SK-MEL-5 (cell line): ENCODE data around the gene MLLT10. TPM values are rescaled to one million over a fixed set of nuclear protein-coding genes. Genes with fewer than 3 reads are reported as not detected.

Experiments used
- DNase-seq: peaks from one replicate; pipeline ENCODE4 v3.0.0-alpha.2; 2016; ENCODE audit warnings: low read depth, low spot score
- in situ Hi-C: cut with HindIII; loops from 2 replicates; pipeline ENCODE4 v1.10.0; 2016; ENCODE audit warnings: low sequenced_read_pairs, high pct_unique_total_duplicates, low pct_unique_long_range_greater_than_20kb
- total RNA-seq: library from RNA; depleted of rRNA; stranded (reverse); fragments of >200 nt; shearing (Covaris generic); gene quantifications from 2 replicates; pipeline ENCODE4 v1.2.3, GENCODE V29; 2014

The MLLT10 gene
- total RNA-seq, 1 experiment from 2014 or later, result 24.8 TPM

DNA sequence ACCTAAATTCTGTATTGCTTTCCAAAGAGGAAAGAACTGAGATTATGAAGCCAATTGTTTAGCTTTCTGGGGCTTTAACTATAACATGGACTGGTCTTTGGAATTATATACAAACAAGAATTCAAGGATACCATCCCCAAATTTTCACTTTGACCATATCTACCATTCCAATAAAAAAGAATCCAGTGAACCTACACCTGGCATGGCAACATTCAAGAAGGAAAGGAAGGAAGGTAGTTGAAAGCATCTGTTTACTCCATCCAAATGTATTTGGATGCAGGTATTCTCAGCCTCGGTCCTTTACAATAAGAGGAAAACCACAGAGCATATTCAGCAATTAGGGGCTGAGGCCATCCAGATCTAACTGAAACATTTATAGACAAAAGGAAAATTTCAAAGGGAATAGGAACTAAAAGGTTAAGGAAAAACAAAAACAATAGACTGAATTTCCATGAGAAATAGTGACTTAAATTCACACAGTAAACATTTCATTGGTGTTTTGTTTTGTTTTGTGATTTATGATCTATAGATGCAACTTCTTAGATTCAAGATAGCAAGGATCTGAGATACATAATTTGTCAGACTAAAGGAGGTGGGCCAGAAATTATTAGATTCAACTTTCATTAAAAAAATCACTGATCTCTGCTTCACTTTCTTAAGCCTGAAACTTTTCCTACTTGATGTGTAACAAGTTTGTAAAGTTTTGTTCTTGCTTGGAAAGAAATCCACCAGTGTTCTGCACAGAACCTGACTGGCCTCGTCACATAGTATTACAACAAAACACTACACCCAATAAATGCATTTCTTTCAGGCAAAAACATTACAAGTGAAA, 21.2 kb upstream of the MLLT10 start:
- no peak for DNase-seq
- in situ Hi-C loops, result no loop called here

DNA sequence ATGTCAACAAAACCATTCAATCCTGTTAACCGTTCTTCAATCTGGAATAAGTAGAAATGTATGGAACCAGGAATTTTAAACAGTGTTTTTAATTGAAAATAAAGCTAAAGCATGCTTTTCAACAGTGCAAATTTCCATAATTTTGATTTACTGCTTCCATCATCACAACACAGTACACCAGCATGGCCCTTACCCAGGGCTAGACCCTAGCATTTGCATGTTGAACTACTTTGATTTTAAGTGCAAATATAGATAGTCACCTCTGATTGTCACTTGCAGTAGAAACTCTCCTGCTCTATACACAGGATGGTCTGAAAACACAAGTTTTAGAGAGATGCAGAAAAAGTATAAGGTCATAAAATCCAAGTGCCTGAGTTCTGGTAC, 20.6 kb upstream of the MLLT10 start:
- in situ Hi-C loops, result no loop called here
- DNase-seq, result no peak

DNA sequence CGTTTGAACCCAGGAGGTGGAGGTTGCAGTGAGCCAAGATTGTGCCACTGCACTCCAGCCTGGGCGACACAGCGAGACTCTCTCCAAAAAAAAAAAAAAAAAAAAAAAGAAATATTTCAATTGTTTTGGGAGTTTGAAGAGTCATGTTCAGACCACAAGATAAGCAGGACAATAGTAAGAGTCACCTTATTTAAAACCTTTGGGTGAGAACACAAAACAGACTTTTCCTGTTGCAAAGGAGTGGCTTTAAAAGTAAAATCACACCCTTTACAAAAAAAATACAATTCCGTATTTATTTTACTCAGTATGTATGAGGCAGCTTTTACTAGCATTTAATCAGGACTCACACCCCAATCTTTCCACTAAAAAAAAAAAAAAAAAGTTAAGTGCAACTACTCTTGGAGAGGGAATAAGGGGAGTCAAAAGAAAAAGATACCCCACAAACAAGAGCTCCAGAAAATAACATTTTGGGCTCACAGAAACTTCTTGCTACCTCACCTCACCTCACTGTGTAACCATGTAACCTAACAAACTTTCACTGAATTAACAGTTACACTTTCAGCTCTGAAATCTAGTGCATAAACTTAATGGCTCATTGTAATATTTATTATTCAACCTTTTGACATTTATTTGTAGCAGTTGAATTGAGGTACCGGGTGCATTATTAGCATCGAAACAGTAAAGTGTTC, 19.8 kb upstream of the MLLT10 start:
- in situ Hi-C loops, result no loop called here
- DNase-seq, result no peak

DNA sequence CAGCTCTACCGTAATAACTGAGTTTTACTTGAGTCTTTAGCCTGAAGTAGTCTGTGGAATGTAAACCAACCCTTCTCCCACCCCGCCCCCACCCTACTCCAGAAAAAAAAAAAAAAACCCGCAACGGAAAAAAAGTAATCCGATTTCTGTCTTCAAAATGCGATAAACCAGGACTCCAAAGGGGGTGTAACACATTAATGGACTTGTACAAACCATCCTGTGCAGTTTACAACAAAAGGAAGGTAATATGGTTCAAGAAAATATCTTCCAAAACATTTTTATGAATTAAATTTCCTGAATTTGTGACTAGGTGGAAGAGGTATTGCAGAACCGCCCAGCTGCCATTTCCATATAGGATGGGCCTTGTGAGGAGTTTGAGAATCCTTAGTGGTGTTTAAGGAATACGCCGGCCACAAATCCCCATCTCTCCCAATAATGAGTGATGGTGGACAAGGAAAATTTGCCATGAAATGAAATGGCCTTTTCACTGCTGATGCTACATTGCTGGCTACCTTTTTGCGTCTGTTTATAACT, 19.1 kb upstream of the MLLT10 start:
- in situ Hi-C loops, result no loop called here

DNA sequence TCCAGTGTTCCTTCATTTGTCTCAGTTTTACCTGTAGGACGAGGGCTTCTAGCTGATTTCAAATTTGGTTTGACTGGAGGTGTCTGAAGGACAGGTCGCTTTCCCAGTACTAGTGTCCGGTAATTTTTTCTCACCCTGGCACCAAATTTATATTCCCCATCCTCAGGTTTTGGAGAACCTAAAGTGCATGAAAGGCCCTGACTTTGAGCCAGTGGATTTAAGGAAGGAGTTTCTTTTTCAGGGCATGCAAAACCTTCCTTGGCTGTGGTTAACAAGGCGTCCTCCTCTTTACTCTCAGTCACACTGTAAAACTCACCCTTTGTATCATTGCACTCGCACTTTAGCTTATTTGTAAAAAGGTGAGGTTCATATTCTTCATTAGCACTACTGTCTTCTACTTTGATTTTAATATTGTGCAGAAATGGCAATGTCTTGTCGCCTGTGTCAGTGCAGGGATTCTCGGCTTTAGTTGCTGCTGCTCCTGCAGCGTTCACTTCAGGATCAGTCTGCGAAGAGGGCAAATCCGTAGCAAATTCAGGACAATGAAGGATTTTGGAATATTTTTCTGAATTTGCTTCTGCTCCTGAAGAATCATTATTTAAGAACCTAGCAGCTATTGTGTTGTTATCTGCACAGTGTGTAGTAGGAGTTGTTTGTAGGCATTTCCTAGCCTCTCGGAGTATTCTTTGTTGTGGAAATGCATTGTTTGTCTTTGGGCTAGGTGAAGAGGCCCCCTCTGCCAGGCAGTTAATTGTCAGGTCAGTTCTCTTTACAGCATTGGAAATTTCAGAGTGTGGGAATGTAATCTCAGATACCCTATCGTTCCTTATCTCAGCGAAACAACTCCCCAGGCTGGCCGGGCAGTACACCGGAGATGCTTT, 18.4 kb upstream of the MLLT10 start:
- in situ Hi-C loops, result no loop called here
- no peak for DNase-seq

More for the DNA sequence above, 19.1 kb upstream of the MLLT10 start:
- no peak for DNase-seq

DNA sequence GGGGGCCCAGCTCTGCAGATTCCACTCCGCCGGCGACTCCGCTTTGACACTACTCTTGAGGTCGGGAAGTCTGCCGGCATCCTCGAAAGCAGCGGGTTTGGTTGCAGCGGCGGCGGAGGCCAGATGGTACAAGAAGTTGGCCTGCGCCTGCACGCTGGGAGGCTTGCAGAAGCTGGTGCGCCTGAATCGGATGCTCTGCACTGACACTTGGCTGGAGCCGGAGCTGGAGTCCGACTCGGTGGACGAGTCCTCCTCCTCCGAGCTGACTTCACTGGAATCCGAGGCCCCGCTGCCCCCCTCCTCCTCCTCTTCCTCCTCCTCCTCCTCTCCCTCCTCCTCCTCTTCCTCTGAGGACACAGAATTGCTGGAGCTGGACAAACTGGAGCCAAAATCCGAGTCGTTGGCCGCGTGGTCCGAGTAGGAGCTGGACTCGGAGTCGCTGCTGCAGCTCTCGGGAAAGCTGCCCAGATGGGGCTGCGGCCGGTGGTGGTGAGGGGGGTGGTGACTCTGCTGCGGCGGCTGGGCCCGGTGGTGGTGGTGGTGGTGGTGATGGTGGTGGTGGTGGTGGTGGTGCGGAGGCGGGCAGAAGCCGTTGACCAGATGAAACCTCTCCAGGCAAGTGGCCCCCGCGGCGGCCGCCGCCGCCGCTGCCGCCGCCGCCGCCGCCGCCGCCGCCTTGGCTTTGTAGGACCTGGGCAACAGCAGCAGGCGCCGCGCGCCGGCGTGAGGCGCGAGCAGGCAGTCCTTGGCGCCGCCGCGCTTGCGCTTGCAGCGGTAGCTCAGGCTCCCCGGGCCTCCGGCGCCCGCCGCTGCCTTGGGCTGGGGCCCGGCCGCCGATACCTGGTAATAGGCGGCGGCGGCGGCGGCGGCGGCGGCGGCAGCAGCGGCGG, 17.5 kb upstream of the MLLT10 start:
- in situ Hi-C loops, result no loop called here
- DNase-seq, result peak; percentile 39

DNA sequence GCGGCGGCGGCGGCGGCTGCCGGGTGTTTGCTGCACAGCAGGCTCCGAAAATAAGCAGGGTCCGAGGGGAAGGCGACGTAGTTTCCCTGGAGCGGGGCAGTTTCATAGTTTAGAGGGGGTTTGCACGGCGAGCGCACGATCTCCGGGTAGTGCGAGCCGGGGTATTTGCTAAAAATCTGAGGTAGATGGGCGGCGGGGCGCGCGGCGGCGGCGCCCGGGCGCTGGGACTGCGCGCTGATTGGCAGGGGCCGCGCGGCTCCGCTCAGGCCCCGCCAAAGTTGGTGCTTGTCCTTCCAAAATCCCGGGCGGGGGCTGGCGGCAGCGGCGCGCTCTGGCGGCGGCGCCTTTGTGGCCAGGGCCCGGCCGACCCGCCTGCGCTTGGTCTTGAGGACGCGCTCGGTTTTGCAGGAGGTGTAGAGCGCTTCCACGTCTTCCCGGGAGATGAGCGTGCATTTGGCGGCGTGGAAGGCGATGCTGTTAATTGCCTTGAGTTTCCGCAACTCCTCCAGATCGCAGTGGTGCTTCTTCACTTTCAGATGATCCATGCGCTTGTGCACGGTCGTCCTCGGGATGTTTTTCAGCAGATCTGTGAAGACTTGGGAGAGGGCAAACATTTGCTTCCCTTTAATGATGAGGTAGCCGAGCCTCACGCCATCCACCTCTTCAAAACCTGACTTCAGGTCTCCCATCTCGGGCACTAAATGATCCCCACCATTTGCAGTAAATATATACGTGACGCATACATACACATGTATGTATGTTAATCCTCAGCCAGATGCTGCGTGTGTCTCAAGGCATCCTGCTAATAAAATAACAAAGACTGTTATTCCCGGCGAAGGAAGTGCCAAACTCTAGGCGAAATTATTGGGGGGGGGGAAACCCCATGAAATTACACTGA, 16.6 kb upstream of the MLLT10 start:
- DNase-seq, result peak; percentile 52
- in situ Hi-C loops, result no loop called here

DNA sequence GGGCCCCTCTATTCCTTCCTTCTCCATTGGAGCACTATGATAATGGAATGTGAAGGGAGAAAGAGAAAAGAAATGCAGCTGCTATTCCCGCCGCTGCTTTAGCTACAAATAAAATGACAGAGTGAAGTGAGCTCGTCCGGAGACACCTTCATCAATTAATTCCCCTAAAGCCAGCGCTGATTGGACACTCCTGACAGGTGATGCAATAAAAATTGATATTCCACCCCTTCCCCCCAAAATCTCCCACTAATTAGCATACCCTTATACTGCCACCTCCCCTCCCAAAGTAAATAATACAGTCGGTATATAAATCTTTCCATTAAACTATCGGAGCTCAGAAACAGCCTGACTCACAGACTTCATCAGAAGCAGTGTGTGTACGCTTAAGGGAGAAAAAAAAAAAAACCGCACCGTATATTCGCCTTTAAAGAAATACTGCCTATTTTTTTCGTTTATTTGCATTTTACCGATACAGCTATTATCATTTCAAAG, 15.8 kb upstream of the MLLT10 start:
- DNase-seq, result no peak
- in situ Hi-C loops, result no loop called here

DNA sequence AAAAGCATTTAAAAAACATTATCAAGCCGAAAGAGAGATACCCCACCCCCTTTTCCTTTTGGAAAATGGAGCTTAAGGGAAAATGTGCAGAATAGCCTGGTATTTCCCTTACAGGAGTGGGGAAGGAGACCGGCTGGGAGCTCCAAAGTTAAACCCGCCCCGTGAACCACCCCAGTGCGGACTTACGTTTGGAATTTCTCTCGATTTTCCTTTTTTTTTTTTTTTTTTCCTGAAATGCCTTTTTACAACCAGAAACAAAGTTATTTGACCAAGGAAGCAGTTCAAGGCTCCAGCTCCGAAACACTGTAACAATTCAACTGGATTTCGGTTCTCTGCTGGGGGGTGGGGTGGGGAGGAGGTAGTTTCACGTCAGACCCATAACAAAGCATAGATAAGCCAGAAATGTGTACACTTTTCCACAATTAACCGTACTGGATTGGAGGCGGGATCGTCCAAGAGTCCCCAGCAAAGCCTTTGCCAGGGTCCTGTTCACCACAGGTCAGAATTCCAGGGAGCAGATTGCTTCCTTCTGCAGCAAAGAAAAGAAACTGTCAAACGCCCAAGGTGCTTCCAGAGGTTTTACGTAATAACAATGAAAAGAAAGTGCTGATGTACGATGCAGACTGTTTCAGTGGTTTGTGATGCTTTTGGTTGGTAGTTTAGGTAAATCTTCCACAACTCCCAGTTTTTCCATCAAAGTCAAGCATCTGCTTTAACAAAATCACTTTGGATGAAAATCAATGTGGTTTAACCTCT, 15.2 kb upstream of the MLLT10 start:
- no peak for DNase-seq
- in situ Hi-C loops, result no loop called here

DNA sequence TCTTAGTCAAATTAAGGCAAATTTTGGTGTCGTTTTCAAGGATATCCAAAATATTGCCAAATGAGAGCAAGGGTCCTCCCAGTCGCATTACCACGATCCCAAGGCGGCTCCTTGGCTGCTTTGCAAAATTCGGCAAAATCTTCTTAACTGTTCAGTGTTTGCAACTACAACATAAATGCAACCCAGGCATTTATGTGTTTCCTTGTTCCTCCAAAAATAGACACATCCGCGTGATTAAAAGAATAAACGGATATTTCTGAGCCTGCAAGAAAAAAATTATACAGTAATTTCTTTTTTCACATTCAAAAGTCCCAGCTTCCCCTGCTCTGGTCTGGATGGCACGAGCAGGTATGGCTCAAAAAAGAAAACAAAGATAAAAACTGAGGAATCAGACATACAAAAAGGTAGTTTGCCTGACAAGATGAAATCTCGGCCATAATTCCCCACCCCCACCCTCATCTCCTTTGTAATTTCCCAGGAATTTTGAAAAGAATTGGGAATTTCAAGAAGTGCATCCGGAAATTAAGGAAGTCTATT, 14.6 kb upstream of the MLLT10 start:
- no peak for DNase-seq
- in situ Hi-C loops, result no loop called here

DNA sequence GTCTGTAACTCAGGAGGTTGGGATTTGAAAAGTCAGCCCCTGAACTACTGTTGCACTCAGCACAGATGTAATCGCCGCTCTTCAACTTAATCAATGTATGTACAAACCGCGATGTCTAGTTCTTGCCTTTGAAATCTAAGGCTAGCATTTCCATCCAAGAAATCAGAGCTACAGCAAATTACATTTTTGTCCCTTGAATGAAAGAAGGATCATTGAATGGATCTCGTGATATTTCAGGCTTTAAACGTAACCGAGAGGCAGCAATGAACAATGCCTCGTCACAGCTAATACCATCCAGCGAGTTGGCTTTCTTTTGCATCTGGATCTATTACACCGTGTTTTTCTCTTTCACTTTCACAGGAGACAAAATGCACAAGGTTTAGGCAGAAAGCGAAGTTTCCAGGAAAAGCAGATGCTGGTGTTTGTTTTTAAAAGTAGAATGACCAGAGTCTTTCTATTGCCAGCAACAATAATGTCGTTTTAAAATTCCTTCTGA, 14.0 kb upstream of the MLLT10 start:
- no peak for DNase-seq
- in situ Hi-C loops, result no loop called here

DNA sequence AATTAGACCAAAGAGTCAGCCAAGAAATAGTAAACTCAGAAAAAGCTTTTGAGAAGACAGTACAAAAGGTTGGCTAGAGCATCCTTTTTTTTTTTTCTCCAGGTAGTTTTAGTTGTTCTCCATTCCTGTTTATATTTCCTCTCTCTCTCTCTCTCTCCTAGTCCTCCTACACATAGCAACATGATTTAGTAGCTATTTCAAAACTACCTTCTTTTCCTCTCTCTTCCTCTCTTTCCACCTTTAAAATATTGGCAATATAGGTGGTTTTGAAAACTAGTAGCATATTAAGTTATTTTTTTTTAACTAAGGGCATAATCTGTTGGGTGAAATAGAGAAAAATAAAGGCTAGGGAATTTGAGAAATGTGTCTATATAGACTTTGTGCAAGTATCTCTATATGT, 13.5 kb upstream of the MLLT10 start:
- DNase-seq, result no peak
- in situ Hi-C loops, result no loop called here

DNA sequence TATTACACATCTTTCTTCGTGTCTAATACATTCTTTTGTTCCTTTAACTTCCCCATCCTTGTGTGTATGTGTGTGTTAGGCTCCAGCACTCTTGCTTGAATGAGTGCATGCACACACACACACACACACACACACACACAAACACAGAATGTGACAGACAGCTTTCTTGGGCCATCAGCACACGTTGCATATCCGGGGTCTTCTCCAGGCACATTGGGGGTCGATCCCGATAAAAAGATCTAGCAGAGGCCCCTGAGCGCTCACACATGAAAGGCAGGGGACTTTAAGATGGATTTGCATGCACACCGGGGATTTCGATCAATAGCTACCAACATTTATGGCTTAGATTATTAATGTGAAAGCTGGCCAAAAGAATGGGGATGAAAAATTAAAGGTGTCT, 13.1 kb upstream of the MLLT10 start:
- no peak for DNase-seq
- in situ Hi-C loops, result no loop called here

DNA sequence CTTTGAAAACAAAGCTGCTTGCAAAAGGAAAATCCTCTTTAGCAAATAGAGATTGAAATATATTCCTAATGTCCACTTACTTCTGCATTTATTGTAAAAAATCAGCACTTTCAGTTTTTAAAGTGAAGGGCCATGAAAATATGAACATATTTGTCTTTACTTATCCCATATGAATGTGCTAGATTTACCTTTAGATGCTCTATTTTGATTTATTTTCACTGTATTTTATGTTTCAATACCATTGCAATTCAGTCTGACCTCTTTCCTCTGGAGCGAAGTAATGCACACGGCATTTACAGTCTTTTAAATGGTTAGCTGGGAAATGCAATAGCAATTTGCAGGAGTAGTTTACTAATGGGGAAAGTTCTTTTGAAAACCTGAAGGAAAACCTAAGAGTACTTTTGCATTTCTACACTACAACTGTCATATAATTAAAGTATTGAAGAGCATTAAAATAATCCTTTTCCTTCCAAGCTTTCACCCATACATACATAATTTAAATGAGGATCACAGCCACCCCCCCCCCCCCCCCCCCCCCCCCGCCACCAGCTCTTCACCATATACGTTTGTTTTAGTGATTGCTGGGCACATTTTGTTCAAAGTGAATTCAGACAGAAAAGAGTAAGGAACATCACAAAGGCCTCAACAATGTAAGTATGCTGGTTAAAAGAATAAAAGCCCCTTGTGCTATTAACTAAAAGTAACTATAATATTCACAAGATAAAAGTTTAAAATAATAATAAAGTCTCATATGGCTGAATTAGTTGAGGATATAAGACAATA, 12.1 kb upstream of the MLLT10 start:
- no peak for DNase-seq
- in situ Hi-C loops, result no loop called here
